ENCODE measurements around the gene CAMTA1. TPM values are rescaled to one million over a fixed set of nuclear protein-coding genes. Genes with fewer than 3 reads are reported as not detected.

The CAMTA1 gene
- polyA plus RNA-seq, 1 of the 3 experiments (the other 2 are of a cell fraction), result 63.1 TPM

GRCh38 chr1:7298145-7298544, 512.9 kb downstream of the CAMTA1 start:
- H3K79me2 ChIP-seq (ENCODE audit: insufficient read depth), result no peaks in the 10 kb centered on the region
- H3F3A ChIP-seq (replicated peaks; ENCODE audit: insufficient read depth), result peaks cover 35% of the 10 kb centered on the region
- no peaks in the 10 kb centered on the region for H4K20me1 ChIP-seq (ENCODE audit: insufficient read depth)
- DNase-seq, result no peak
- TF ChIP-seq MXI1 (IDR thresholded peaks at IDR 0.05; ENCODE audit: low read depth, low read length) (no peak), NRF1 (IDR thresholded peaks at IDR 0.05; ENCODE audit: low read depth, low read length) (no peak), RFX5 (IDR thresholded peaks at IDR 0.05; ENCODE audit: low read length) (no peak), FOSL2 (IDR thresholded peaks at IDR 0.05; ENCODE audit: borderline replicate concordance, low read depth) (no peak), GATA2 (CRISPR knock-in tag; IDR thresholded peaks at IDR 0.05) (no peak), GABPA (IDR thresholded peaks at IDR 0.05; ENCODE audit: low read depth) (no peak), MAX (IDR thresholded peaks at IDR 0.05; ENCODE audit: low read depth) (no peak), CHD2 (IDR thresholded peaks at IDR 0.05; ENCODE audit: low read length, partially characterized antibody) (no peak), MEF2A (IDR thresholded peaks at IDR 0.05; ENCODE audit: borderline replicate concordance, low read depth) (no peak), RXRA (IDR thresholded peaks at IDR 0.05; ENCODE audit: borderline replicate concordance, low read depth) (no peak), TAF1 (IDR thresholded peaks at IDR 0.05; ENCODE audit: borderline replicate concordance, low read depth, low read length) (no peak), SMC3 (IDR thresholded peaks at IDR 0.05; ENCODE audit: low read depth, low read length) (no peak)
- no peak overlapping the region for H3K4me3 ChIP-seq (ENCODE audit: low read depth in 2 of 2, low read length in 1 of 2)
- no peak overlapping the region for H3K9ac ChIP-seq
- no peaks in the 10 kb centered on the region for H3K9me2 ChIP-seq
- peak overlapping the region; percentile 80 for H3K4me2 ChIP-seq
- ChIA-PET CTCF (interaction anchor here (0.6 kb wide), 1 partner anchor 155 kb away, joined by 3 read pairs; no protein-coding TSS in a partner anchor), POLR2A (no interaction called here)
- peak overlapping the region; percentile 26; the same call in 1 of the 2 replicates for H2AFZ ChIP-seq (ENCODE audit: low read depth)
- H3K9me3 ChIP-seq, result 0 out of 2 replicates have a peak, but pooled peaks cover 4% of the 10 kb centered on the region
- H3K4me1 ChIP-seq (ENCODE audit: control insufficient read depth in 1 of 2, insufficient read depth in 2 of 2, low read depth in 1 of 2, low read length in 1 of 2), result peaks cover 32 to 36% of the 10 kb centered on the region in 2 experiments; a peak in 3 of 4 replicates
- no peaks in the 10 kb centered on the region for H3K36me3 ChIP-seq (replicated peaks in 1 of 2; ENCODE audit: control insufficient read depth in 1 of 2, insufficient read depth in 2 of 2, low read length in 1 of 2)
- WGBS (ENCODE audit: low lambda C conversion rate), result 79% methylated on average over 4 of the region's 4 CpGs
- H3K27ac ChIP-seq (ENCODE audit: low read depth in 2 of 2, low read length in 1 of 2), result peak overlapping the region in 1 of 2 experiments; percentile 100; a peak in 3 of 4 replicates
- H3K27me3 ChIP-seq (ENCODE audit: insufficient read depth), result no peaks in the 10 kb centered on the region

- POLR2A ChIA-PET, result no interaction called here
- no peak overlapping the region for H3K4me3 ChIP-seq (ENCODE audit: low read depth in 2 of 2, low read length in 1 of 2)
- H3K4me2 ChIP-seq, result peak overlapping the region; percentile 80
- H4K20me1 ChIP-seq (ENCODE audit: insufficient read depth), result no peaks in the 10 kb centered on the region
- no peak overlapping the region for H2AFZ ChIP-seq (ENCODE audit: low read depth)
- CTCF ChIA-PET, result no interaction called here
- H3K9ac ChIP-seq, result peak overlapping the region; percentile 57; the same call in 1 of the 2 replicates
- no peaks in the 10 kb centered on the region for H3K36me3 ChIP-seq (replicated peaks in 1 of 2; ENCODE audit: control insufficient read depth in 1 of 2, insufficient read depth in 2 of 2, low read length in 1 of 2)
- H3K9me3 ChIP-seq, result 0 out of 2 replicates have a peak, but pooled peaks cover 4% of the 10 kb centered on the region
- peak overlapping the region; percentile 36 to 100; a peak in 3 of 4 replicates for H3K27ac ChIP-seq (ENCODE audit: low read depth in 2 of 2, low read length in 1 of 2)
- H3F3A ChIP-seq (replicated peaks; ENCODE audit: insufficient read depth), result peaks cover 36% of the 10 kb centered on the region
- H3K9me2 ChIP-seq, result no peaks in the 10 kb centered on the region
- DNase-seq, result no peak
- H3K4me1 ChIP-seq (ENCODE audit: control insufficient read depth in 1 of 2, insufficient read depth in 2 of 2, low read depth in 1 of 2, low read length in 1 of 2), result peaks cover 29 to 31% of the 10 kb centered on the region in 2 experiments; a peak in 3 of 4 replicates
- TF ChIP-seq TCF12 (IDR thresholded peaks at IDR 0.05), result no peak
- TF ChIP-seq USF1 (IDR thresholded peaks at IDR 0.05; ENCODE audit: borderline replicate concordance, low read depth), result no peak
- no peak for TF ChIP-seq FOSL2 (IDR thresholded peaks at IDR 0.05; ENCODE audit: borderline replicate concordance, low read depth)
- no peak for TF ChIP-seq NFIC (IDR thresholded peaks at IDR 0.05; ENCODE audit: borderline replicate concordance)
- no peak for TF ChIP-seq GABPA (IDR thresholded peaks at IDR 0.05; ENCODE audit: low read depth)
- TF ChIP-seq TEAD4 (IDR thresholded peaks at IDR 0.05; ENCODE audit: borderline replicate concordance, insufficient read depth), result no peak
- WGBS (ENCODE audit: low lambda C conversion rate), result 24% methylated on average over 4 of the region's 4 CpGs
- no peaks in the 10 kb centered on the region for H3K27me3 ChIP-seq (ENCODE audit: insufficient read depth)
- H3K79me2 ChIP-seq (ENCODE audit: insufficient read depth), result no peaks in the 10 kb centered on the region
These were observed 513.5 kb downstream of the CAMTA1 start for GRCh38 chr1:7298749-7299151.
